MM.1S (cell line): Measurements from ENCODE around the gene DIP2C.

Source experiments
- DNase-seq: peaks from one replicate; pipeline ENCODE4 v3.0.0-alpha.2; 2015
- H2AFZ ChIP-seq: fragments of 300-600 bp; sonication (generic); 2 replicates; pipeline ENCODE4 v1.6.0; 2016; ENCODE audit warnings: antibody characterized with exemption, low read length
- H3F3A ChIP-seq: fragments of 300-600 bp; sonication (generic); 2 replicates; pipeline ENCODE4 v1.6.1; 2016; ENCODE audit warnings: mild to moderate bottlenecking, antibody characterized with exemption, low read length, moderate library complexity, mixed read lengths; ENCODE audit not compliant: insufficient read depth
- H3K27ac ChIP-seq: fragments of 300-600 bp; sonication (generic); 2 replicates; pipeline ENCODE4 v1.5.1; 2016; ENCODE audit warnings: mild to moderate bottlenecking, low read length
- H3K27me3 ChIP-seq: fragments of 300-600 bp; sonication (generic); replicated peaks from 2 replicates; pipeline ENCODE4 v1.6.0; 2016; ENCODE audit warnings: low read length; ENCODE audit not compliant: insufficient read depth
- H3K36me3 ChIP-seq: fragments of 300-600 bp; sonication (generic); replicated peaks from 2 replicates; pipeline ENCODE4 v1.6.1; 2016; ENCODE audit warnings: mild to moderate bottlenecking, low read length, mixed read lengths; ENCODE audit not compliant: insufficient read depth
- H3K4me1 ChIP-seq: fragments of 300-600 bp; sonication (generic); 2 replicates; pipeline ENCODE4 v1.6.1; 2016; ENCODE audit warnings: low read length, mixed read lengths
- H3K4me2 ChIP-seq: fragments of 300-600 bp; sonication (generic); 2 replicates; pipeline ENCODE4 v1.6.0; 2016; ENCODE audit warnings: low read depth, low read length
- H3K4me3 ChIP-seq: fragments of 300-600 bp; sonication (generic); 2 replicates; pipeline ENCODE4 v1.5.1; 2016; ENCODE audit warnings: low read length, mixed read lengths
- H3K79me2 ChIP-seq: fragments of 300-600 bp; sonication (generic); 2 replicates; pipeline ENCODE4 v1.6.1; 2016; ENCODE audit warnings: mixed run types, low read length, mixed read lengths
- H3K9ac ChIP-seq: fragments of 300-600 bp; sonication (generic); 2 replicates; pipeline ENCODE4 v1.6.1; 2016; ENCODE audit warnings: low read length, mixed read lengths
- H3K9me2 ChIP-seq: fragments of 300-600 bp; sonication (generic); replicated peaks from 2 replicates; pipeline ENCODE4 v1.6.1; 2016; ENCODE audit warnings: mild to moderate bottlenecking, low read length, mixed read lengths; ENCODE audit not compliant: insufficient read depth
- H3K9me3 ChIP-seq: fragments of 300-600 bp; sonication (generic); replicated peaks from 2 replicates; pipeline ENCODE4 v1.6.1; 2016; ENCODE audit warnings: mild to moderate bottlenecking, low read length, mixed read lengths; ENCODE audit not compliant: insufficient read depth
- H4K20me1 ChIP-seq: fragments of 300-600 bp; sonication (generic); 2 replicates; pipeline ENCODE4 v1.6.1; 2016; ENCODE audit warnings: mild to moderate bottlenecking, low read length, moderate library complexity, mixed read lengths; ENCODE audit not compliant: insufficient read depth
- EZH2 ChIP-seq: fragments of 300-600 bp; sonication (generic); optimal IDR thresholded peaks from 2 replicates; pipeline ENCODE3; 2017; ENCODE audit warnings: low read depth, mild to moderate bottlenecking, antibody characterized with exemption, low read length, mixed read lengths
- EZH2phosphoT487 ChIP-seq: fragments of 300-600 bp; sonication (generic); IDR thresholded peaks from 2 replicates; pipeline ENCODE4 v1.6.1; 2018; ENCODE audit warnings: antibody characterized with exemption, low read length
- TF ChIP-seq, protein P1 (sequence below): fragments of 300-600 bp; sonication (generic); IDR thresholded peaks from 2 replicates; pipeline ENCODE4 v1.5.1; 2016; ENCODE audit warnings: antibody characterized with exemption, low read length, mixed read lengths

DIP2C gene

GRCh38 chr10:668786-669485 lies 20.5 kb downstream of the DIP2C start:
- DNase-seq = no peak
- no peaks in the 10 kb centered on the region for H3F3A ChIP-seq
- H3K36me3 ChIP-seq = no peaks in the 10 kb centered on the region
- no peaks in the 10 kb centered on the region for H3K9me2 ChIP-seq
- H3K4me3 ChIP-seq = no peak overlapping the region
- no peak overlapping the region for H3K9ac ChIP-seq
- TF ChIP-seq, protein P1, sequence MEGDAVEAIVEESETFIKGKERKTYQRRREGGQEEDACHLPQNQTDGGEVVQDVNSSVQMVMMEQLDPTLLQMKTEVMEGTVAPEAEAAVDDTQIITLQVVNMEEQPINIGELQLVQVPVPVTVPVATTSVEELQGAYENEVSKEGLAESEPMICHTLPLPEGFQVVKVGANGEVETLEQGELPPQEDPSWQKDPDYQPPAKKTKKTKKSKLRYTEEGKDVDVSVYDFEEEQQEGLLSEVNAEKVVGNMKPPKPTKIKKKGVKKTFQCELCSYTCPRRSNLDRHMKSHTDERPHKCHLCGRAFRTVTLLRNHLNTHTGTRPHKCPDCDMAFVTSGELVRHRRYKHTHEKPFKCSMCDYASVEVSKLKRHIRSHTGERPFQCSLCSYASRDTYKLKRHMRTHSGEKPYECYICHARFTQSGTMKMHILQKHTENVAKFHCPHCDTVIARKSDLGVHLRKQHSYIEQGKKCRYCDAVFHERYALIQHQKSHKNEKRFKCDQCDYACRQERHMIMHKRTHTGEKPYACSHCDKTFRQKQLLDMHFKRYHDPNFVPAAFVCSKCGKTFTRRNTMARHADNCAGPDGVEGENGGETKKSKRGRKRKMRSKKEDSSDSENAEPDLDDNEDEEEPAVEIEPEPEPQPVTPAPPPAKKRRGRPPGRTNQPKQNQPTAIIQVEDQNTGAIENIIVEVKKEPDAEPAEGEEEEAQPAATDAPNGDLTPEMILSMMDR = no peak
- no peak for TF ChIP-seq EZH2phosphoT487
- TF ChIP-seq EZH2 = no peak
- H3K27ac ChIP-seq = no peak overlapping the region
- no peaks in the 10 kb centered on the region for H3K27me3 ChIP-seq
- H3K79me2 ChIP-seq = no peaks in the 10 kb centered on the region
- no peak overlapping the region for H2AFZ ChIP-seq
- no peaks in the 10 kb centered on the region for H3K4me1 ChIP-seq
- H3K4me2 ChIP-seq = no peak overlapping the region
- no peaks in the 10 kb centered on the region for H3K9me3 ChIP-seq
- no peaks in the 10 kb centered on the region for H4K20me1 ChIP-seq

DNA sequence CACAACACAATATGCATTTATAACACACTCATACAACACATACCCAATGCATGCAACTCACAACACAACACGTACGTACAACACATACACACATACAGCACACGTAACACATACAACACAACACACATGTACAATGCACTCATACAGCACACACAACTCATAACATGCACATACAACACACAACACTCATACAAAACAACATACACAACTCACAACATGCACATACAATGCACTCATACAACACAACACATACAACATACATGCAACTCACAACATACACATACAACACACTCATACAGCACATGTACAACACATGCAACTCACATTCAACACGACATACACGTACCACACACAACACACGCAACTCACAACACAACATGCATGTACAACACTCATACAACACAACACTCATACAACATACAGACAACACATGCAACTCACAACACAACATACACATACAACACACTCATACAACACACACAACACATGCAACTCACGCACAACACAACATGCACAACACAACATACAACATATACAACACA lies 21.8 kb downstream of the DIP2C start:
- Histone ChIP-seq H3K27ac (no peak overlapping the region), H3K4me1 (no peaks in the 10 kb centered on the region), H2AFZ (no peak overlapping the region), H3K79me2 (no peaks in the 10 kb centered on the region), H4K20me1 (no peaks in the 10 kb centered on the region), H3K4me2 (no peak overlapping the region), H3K9me2 (no peaks in the 10 kb centered on the region), H3K4me3 (no peak overlapping the region), H3K9ac (no peak overlapping the region), H3F3A (no peaks in the 10 kb centered on the region), H3K27me3 (no peaks in the 10 kb centered on the region), H3K9me3 (no peaks in the 10 kb centered on the region), H3K36me3 (no peaks in the 10 kb centered on the region)
- no peak for DNase-seq
- TF ChIP-seq EZH2 (no peak), EZH2phosphoT487 (no peak)
- TF ChIP-seq, protein P1 = no peak

DNA sequence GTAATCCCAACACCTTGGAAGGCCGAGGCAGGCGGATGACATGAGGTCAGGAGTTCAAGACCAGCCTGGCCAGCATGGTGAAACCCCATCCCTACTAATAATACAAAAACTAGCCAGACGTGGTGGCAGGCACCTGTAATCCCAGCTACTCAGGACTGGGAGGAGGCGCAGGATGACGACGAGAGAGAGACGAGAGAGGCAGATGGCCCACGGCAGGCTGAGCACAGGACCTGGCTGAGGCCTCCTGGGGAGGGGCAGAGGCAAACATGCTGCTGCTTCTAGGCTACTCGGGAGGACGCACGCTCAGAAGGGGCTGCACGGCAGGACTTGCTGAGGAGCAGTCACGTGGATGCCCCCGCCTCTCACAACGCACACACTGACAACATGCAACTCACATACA lies 22.4 kb downstream of the DIP2C start:
- no peaks in the 10 kb centered on the region for H3K79me2 ChIP-seq
- H3K4me1 ChIP-seq = no peaks in the 10 kb centered on the region
- no peak for TF ChIP-seq EZH2phosphoT487
- TF ChIP-seq, protein P1 = no peak
- TF ChIP-seq EZH2 = no peak
- H3F3A ChIP-seq = no peaks in the 10 kb centered on the region
- H2AFZ ChIP-seq = no peak overlapping the region
- H3K27me3 ChIP-seq = no peaks in the 10 kb centered on the region
- no peak overlapping the region for H3K4me3 ChIP-seq
- H4K20me1 ChIP-seq = no peaks in the 10 kb centered on the region
- H3K9ac ChIP-seq = no peak overlapping the region
- DNase-seq = no peak
- H3K9me3 ChIP-seq = no peaks in the 10 kb centered on the region
- H3K9me2 ChIP-seq = no peaks in the 10 kb centered on the region
- H3K36me3 ChIP-seq = no peaks in the 10 kb centered on the region
- no peak overlapping the region for H3K27ac ChIP-seq
- no peak overlapping the region for H3K4me2 ChIP-seq
